GM19025 (cell line): ENCODE measurements around the gene LOXL4.

Experiments
- ATAC-seq: cut with Tn5 transposase; IDR thresholded peaks from one replicate; pipeline ENCODE4 v1.9.1; 2021; ENCODE audit warnings: mild to moderate bottlenecking, low read depth, moderate library complexity; ENCODE audit not compliant: unreplicated experiment

The LOXL4 gene

GRCh38 chr10:98265403-98266378 lies 2.3 kb downstream of the LOXL4 start:
- no peak for ATAC-seq

GRCh38 chr10:98264378-98265065 lies 3.5 kb downstream of the LOXL4 start:
- no peak for ATAC-seq

DNA sequence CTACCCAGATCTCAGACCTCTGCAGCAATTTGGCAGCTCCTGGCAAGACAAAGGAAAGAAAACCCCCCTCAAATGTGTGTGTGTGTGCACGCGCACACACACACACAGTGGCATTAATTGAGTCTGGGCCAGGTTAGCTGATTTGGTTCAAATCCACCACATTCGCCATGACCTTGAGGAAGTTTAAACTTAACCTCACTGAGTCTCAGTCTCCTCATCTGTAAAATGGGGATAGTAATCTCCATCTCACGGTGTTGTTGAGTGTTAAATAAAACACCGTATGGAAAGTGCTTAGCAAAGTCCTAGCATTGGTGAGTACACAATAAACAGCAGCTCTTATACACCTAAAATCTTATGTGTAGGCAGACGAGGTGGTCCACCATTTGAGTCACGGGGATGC lies 4.9 kb downstream of the LOXL4 start:
- no peak for ATAC-seq

DNA sequence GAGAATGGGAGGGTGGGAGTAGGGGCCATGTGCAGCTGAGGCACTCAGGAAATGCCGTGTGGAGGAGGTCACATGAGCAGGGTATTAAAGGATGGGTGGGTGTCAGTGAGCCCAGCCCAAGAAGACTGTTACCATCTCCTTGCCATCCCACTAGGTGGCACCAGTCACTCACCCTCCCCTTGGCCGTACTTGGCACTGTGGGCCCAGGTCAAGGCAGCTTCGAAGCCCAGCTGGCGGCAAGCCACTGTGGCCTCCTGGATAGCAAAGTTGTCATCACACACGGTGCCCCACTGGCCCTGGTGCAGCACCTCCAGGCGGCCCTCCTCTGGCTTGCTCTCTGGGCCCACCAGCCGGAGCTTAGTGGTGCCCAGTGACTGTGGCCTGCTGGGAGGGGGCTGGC lies 5.4 kb downstream of the LOXL4 start:
- ATAC-seq = no peak

DNA sequence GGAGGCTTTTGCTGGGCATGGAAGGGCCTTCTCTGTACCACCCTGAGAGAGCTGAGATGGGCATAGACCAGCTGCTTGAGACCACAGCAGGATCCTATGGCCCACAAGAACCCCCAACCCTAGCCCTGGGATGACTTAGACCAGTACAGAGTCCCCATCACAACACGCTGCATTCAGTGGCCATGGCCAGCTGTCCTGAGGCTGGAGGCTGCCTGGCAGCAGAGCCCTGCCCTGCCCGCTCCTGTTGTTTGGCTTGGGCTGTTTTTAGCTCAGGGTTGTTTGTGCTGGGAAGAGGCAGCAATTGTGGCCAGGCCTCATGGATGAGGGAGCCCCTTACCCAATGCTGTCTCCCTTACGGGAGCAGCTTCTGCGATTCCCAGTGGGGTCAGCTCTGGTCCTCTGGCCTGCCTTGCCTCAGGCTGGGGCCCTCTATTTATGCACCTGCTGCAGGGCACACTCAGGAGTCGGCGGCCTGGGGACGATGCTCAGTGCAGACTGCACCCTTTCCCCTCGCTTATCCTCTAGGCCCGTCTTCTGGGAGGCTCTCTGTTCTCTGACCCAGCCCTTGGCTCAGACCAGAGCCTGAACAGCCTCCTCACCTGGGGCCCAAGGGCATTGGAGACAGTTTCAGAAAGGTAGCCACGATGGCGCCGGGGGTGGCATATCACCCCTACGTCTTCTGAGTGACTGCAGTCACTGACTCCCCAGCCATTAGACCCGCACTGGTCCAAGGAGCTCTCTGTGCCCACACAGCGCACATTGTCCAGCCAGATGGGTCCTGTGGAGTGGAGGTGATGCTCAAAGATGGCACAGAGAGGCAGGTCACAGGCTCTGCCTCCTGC lies 6.3 kb downstream of the LOXL4 start:
- ATAC-seq = no peak

DNA sequence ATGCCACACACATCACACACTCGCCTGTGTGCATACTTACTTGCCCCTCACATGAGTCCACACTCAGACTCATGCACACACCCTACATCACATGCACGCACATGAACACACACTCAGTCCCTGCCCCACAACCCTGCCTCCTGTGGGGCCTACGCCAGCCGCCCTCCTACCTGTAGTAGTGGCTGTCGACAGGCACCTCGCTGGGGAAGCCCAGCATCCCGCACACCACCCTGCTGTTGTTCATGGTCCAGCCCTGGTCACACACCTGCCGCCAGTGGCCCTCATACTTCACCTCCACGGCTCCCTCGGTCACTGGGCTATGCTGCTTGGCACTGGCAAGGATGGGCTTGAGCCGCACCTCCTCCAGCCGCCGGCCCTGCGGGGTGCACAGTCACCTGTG lies 7.2 kb downstream of the LOXL4 start:
- no peak for ATAC-seq

DNA sequence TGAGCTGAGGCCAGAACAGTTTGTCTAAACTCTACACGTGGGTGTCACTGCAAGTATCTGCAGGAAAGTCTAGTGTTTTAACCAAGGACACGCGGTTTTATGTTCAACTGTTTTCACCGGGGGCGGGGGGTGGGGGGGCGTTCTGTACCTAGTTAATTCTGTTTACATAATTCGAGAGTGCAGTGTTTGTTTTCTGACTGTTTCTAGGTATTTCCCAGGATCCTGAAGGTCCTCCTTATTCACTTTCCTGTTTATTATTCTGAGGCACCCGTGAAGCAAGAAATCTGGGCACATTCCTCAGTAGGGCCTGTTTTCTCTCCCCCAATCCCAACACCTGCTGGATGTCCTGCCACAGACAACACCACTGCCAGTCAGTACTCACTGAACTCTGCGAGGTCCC lies 7.6 kb downstream of the LOXL4 start:
- ATAC-seq = no peak

GRCh38 chr10:98259606-98260315 lies 8.2 kb downstream of the LOXL4 start:
- ATAC-seq = no peak

DNA sequence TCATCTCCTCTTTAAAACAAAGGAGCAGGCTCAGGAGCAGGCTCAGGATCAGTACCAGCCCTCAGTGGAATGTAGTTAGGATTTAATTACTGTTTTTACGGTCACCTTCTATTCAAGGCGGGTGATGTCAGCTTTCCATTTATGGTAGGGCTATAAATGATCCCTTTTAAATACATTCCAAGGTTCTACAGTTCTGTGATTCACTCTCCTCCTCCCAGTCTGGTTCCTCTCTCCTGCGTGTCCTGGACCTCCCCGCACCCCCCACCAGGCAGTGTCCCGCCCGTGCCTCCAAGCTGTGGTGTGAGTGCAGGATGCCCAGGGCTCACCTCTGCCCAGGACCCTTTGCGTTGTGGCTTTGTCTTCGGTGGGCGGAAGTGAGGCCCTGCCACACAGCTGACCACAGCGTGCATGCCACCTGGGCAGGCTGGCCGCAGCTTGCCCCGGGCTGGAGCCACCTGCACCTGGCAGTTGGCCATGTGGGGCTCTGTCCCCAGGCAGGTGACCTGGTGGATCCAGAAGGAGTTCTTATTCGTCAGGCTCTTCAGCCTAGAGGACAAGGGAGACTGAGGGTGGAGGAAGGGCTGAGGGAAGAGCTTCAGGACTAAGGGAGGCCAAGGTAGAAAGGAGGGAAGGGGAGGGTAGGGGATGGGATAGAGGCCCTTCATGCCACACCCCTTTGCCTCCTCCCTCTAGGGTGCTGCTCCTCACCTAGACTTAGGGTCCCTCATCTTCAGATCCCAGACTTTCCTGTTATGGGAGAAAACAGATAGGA lies 9.1 kb downstream of the LOXL4 start:
- no peak for ATAC-seq

GRCh38 chr10:98257961-98258360 lies 10.0 kb downstream of the LOXL4 start:
- ATAC-seq = no peak

- ATAC-seq = no peak
Observed at GRCh38 chr10:98257198-98257597, 10.8 kb downstream of the LOXL4 start.

DNA sequence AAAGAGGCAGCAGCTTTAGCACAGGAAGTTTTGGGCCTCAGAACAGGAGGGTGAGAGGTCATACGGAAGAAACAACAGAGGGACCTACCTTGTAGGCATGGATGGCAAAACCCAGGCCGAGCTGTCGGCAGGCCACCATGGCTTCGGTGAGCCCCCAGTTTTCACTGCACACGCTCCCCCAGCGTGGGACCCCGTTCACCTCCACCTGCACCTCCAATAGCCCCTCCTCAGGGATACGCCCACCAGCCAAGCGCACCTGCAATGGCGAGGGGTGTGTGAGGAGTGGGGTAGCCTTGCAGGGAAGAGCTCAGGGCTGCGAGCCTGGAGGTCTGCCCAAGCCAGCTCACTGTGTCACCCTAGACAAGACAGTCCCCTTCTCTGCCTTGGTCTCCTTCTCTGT lies 11.3 kb downstream of the LOXL4 start:
- ATAC-seq = no peak

GRCh38 chr10:98255146-98255877 lies 12.7 kb downstream of the LOXL4 start:
- ATAC-seq = no peak

- ATAC-seq = no peak
Observed at GRCh38 chr10:98254234-98254974, 13.6 kb downstream of the LOXL4 start.

GRCh38 chr10:98253499-98253898 lies 14.5 kb downstream of the LOXL4 start:
- ATAC-seq = no peak

GRCh38 chr10:98252464-98252863 lies 15.5 kb downstream of the LOXL4 start:
- no peak for ATAC-seq

- ATAC-seq = no peak
Observed at GRCh38 chr10:98251399-98251798, 16.6 kb downstream of the LOXL4 start.

GRCh38 chr10:98249134-98249533 lies 18.9 kb downstream of the LOXL4 start:
- no peak for ATAC-seq
